22Rv1 (cell line): ENCODE results near the gene RPL37A.

Source experiments
- ZFX ChIP-seq: fragments of 450-650 bp; IDR thresholded peaks from 2 replicates; pipeline ENCODE4 v1.6.1; 2017; ENCODE audit warnings: antibody characterized with exemption, borderline replicate concordance
- TF ChIP-seq, protein P1 (sequence below): fragments of 450-650 bp; IDR thresholded peaks from 2 replicates; pipeline ENCODE4 v1.5.1; 2017; ENCODE audit warnings: mild to moderate bottlenecking

DNA sequence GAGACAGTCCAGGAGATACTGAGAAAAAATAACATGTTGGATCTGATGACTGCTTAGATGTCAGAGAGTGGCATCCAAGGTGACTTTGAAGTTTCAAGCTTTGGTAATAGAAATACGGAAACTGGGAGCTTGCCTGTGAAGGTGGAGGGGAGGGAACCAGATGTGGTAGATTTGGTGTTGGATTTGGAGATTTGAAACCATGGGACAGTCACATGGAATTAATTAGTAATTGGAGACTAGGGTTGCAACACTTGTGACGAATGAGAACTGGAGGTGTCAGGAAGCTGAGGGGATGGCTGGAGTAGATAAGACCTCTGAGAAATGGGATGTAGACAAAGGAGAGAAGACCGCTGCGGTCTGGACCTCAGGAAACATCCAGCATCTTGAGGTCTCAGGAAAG is 46.7 kb downstream of the RPL37A start:
- TF ChIP-seq, protein P1, sequence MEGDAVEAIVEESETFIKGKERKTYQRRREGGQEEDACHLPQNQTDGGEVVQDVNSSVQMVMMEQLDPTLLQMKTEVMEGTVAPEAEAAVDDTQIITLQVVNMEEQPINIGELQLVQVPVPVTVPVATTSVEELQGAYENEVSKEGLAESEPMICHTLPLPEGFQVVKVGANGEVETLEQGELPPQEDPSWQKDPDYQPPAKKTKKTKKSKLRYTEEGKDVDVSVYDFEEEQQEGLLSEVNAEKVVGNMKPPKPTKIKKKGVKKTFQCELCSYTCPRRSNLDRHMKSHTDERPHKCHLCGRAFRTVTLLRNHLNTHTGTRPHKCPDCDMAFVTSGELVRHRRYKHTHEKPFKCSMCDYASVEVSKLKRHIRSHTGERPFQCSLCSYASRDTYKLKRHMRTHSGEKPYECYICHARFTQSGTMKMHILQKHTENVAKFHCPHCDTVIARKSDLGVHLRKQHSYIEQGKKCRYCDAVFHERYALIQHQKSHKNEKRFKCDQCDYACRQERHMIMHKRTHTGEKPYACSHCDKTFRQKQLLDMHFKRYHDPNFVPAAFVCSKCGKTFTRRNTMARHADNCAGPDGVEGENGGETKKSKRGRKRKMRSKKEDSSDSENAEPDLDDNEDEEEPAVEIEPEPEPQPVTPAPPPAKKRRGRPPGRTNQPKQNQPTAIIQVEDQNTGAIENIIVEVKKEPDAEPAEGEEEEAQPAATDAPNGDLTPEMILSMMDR: no peak
- TF ChIP-seq ZFX: no peak
